ENCODE results near the gene PRR19.

Gene PRR19

DNA sequence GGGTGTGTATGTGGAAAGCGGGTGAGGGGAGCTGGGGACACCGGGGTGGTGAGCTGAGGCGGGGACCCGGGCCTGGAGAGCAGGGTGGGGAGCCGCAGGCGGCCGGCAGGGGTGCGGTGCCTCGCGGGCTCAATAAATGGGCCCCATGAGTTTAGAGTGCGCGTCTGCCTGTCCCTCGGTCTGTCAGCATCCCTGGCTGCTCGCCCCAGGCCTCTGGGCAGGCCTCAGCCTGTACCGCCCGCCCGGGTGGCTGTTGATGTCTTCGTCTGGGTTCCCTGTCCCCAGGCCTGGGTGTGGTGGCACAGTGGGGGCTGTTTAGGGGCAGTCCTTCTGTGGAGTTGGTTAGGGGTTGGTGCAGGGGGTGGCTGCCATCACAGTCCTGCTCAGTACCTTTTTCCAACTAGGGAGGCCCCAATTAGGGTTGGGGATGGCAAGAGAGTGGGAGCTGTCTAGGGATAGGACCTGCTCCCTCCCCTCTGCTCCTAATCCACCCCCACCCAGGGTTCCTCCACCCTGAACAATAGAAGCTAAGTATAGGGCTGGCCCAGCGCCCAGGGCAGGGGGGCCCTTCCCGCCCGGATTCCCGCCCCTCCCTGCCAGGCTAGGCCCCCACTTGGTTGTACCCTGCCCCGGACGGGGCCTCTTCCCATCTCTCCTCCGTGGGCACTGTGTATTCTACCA, 20.6 kb upstream of the PRR19 start:
- peak overlapping the region; percentile 87 for H4K91ac ChIP-seq (ENCODE audit: low read depth, low read length)
- H3K4me1 ChIP-seq (ENCODE audit: control insufficient read depth in 1 of 2, insufficient read depth in 2 of 2, low read length in 2 of 2), result peaks cover 44 to 54% of the 10 kb centered on the region in 2 experiments
- peak overlapping the region; percentile 91 for H3K27ac ChIP-seq (ENCODE audit: low read depth, low read length)
- peak overlapping the region; percentile 40 for H3K4me3 ChIP-seq (ENCODE audit: low read depth, low read length)
- DNase-seq, result no peak
- no CpG with 5 or more reads among the region's 25 CpGs for WGBS (ENCODE audit: extremely low coverage, insufficient coverage, insufficient read length)
- no peaks in the 10 kb centered on the region for H3K27me3 ChIP-seq (ENCODE audit: insufficient read depth, low read length)
- H3K36me3 ChIP-seq (ENCODE audit: control insufficient read depth in 1 of 2, insufficient read depth in 2 of 2, low read length in 2 of 2), result peaks cover 5 to 6% of the 10 kb centered on the region in 2 experiments
- H3K18ac ChIP-seq (ENCODE audit: low read length), result peak overlapping the region; percentile 89
- H2BK120ac ChIP-seq (ENCODE audit: insufficient read depth, low read length, poor library complexity), result peak overlapping the region; percentile 85
- peak overlapping the region; percentile 50 for H3K4ac ChIP-seq (ENCODE audit: low read depth, low read length)
- peaks cover 13% of the 10 kb centered on the region for H3K79me2 ChIP-seq (ENCODE audit: control insufficient read depth, insufficient read depth, low read length, poor library complexity)
- H3K4me2 ChIP-seq (ENCODE audit: low read length), result peak overlapping the region; percentile 94
- H4K12ac ChIP-seq (ENCODE audit: low read depth, low read length), result peak overlapping the region; percentile 49
- H3K9ac ChIP-seq (ENCODE audit: low read length), result peak overlapping the region; percentile 51
- H3K9me3 ChIP-seq (ENCODE audit: insufficient read depth, low read depth, low read length), result peaks cover 4% of the 10 kb centered on the region
- H3K14ac ChIP-seq (ENCODE audit: low read length), result peak overlapping the region; percentile 77
- peak overlapping the region; percentile 66 for H4K8ac ChIP-seq (ENCODE audit: low read depth, low read length)
- peak overlapping the region; percentile 48 for H2AFZ ChIP-seq (ENCODE audit: insufficient read depth, low read length, poor library complexity)
- H3K79me1 ChIP-seq (ENCODE audit: low read length), result peaks cover 34% of the 10 kb centered on the region
- H2AK5ac ChIP-seq (ENCODE audit: low read length), result peak overlapping the region; percentile 70
- no peak overlapping the region for H3K23ac ChIP-seq (ENCODE audit: low read length)
- H2BK12ac ChIP-seq (ENCODE audit: low read length), result peak overlapping the region; percentile 82
- peak overlapping the region; percentile 74 for H2BK5ac ChIP-seq (ENCODE audit: low read depth, low read length, poor library complexity)

DNA sequence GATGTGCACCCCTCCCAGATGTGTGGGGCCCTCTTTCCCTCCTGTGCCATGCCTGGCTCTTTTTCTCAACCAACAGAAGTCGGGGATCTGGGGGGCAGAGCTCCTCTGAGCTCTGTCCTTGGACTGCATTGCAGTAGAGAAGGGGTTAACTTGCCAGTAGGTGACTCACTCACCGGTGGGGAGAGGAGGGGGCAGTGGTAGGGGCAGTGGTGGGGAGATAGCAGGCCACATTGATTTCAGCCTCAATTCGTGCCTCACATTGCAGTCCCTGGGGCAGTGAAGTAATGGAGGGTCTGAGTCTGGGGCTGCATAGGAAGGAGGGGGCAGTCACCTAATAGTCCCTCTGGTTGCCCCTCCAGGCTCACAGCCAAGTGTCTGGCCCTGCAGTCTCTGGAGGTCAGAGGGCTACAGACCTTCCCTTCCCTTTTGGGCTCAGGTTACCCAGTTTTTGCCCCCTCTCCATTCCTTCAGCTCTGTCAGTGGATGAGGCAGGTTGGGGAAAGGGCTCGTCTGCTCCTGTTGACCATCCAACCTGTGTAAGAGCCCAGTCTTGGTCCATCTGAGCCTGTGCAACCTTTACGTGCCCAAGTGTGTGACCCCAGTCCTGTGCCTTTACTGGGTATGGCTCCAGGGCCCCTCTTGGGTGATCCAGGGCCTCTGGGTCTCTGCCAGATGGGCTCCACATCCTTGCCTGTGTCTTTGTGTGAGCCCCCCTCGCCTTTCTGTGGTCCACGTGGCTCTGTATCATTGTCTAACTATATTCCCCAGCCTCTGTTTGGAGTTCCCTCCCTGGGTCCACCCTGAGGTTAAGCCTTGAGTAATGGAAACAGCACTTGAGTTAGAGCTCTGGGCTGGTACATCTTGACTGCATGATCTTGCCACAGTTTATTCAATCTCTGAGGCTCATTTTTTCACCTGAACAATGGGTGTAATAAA, 19.8 kb upstream of the PRR19 start:
- Histone ChIP-seq H3K27ac (ENCODE audit: low read depth, low read length) (peak overlapping the region; percentile 91), H3K4me3 (ENCODE audit: low read depth, low read length) (no peak overlapping the region), H4K91ac (ENCODE audit: low read depth, low read length) (peak overlapping the region; percentile 87), H2AFZ (ENCODE audit: insufficient read depth, low read length, poor library complexity) (no peak overlapping the region), H3K36me3 (ENCODE audit: control insufficient read depth in 1 of 2, insufficient read depth in 2 of 2, low read length in 2 of 2) (peaks cover 8 to 10% of the 10 kb centered on the region in 2 experiments), H2AK5ac (ENCODE audit: low read length) (peak overlapping the region; percentile 70), H4K12ac (ENCODE audit: low read depth, low read length) (peak overlapping the region; percentile 49), H4K8ac (ENCODE audit: low read depth, low read length) (peak overlapping the region; percentile 66), H3K79me2 (ENCODE audit: control insufficient read depth, insufficient read depth, low read length, poor library complexity) (peaks cover 13% of the 10 kb centered on the region), H2BK5ac (ENCODE audit: low read depth, low read length, poor library complexity) (peak overlapping the region; percentile 74), H3K4me1 (ENCODE audit: control insufficient read depth in 1 of 2, insufficient read depth in 2 of 2, low read length in 2 of 2) (peaks cover 44 to 54% of the 10 kb centered on the region in 2 experiments), H2BK12ac (ENCODE audit: low read length) (peak overlapping the region; percentile 82), H3K14ac (ENCODE audit: low read length) (peak overlapping the region; percentile 77), H3K79me1 (ENCODE audit: low read length) (peaks cover 34% of the 10 kb centered on the region), H3K27me3 (ENCODE audit: insufficient read depth, low read length) (no peaks in the 10 kb centered on the region), H3K4ac (ENCODE audit: low read depth, low read length) (peak overlapping the region; percentile 50), H3K18ac (ENCODE audit: low read length) (peak overlapping the region; percentile 89), H3K9me3 (ENCODE audit: insufficient read depth, low read depth, low read length) (peaks cover 4% of the 10 kb centered on the region), H3K4me2 (ENCODE audit: low read length) (peak overlapping the region; percentile 94), H3K23ac (ENCODE audit: low read length) (no peak overlapping the region), H2BK120ac (ENCODE audit: insufficient read depth, low read length, poor library complexity) (peak overlapping the region; percentile 85), H3K9ac (ENCODE audit: low read length) (no peak overlapping the region)
- WGBS (ENCODE audit: extremely low coverage, insufficient coverage, insufficient read length), result no CpG with 5 or more reads among the region's 7 CpGs
- DNase-seq, result no peak

DNA sequence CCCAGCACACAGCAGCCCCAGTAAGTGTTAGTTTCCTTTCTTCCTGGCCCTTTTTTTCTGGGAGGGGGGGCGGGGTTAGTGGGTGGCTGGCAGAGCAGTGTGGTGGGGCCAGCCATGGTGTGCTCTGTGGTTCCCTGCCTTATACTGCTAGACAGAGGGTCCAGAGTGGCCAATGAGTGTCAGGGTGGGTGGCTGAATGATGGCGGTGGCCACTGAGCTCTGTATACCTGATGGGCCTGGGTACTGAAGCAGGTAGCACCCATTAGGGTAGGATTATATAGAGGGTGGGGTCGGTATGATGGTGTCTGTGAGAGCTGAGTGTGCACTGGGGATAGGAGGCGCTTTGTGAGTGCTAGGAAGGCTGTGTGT, 19.1 kb upstream of the PRR19 start:
- Histone ChIP-seq H3K79me1 (ENCODE audit: low read length) (peaks cover 34% of the 10 kb centered on the region), H2BK12ac (ENCODE audit: low read length) (peak overlapping the region; percentile 63), H4K8ac (ENCODE audit: low read depth, low read length) (no peak overlapping the region), H3K79me2 (ENCODE audit: control insufficient read depth, insufficient read depth, low read length, poor library complexity) (peaks cover 13% of the 10 kb centered on the region), H2BK120ac (ENCODE audit: insufficient read depth, low read length, poor library complexity) (peak overlapping the region; percentile 16), H4K91ac (ENCODE audit: low read depth, low read length) (peak overlapping the region; percentile 78), H3K4me1 (ENCODE audit: control insufficient read depth in 1 of 2, insufficient read depth in 2 of 2, low read length in 2 of 2) (peaks cover 42 to 51% of the 10 kb centered on the region in 2 experiments), H3K4ac (ENCODE audit: low read depth, low read length) (peak overlapping the region; percentile 41), H3K9ac (ENCODE audit: low read length) (no peak overlapping the region), H3K4me2 (ENCODE audit: low read length) (peak overlapping the region; percentile 96), H2AFZ (ENCODE audit: insufficient read depth, low read length, poor library complexity) (peak overlapping the region; percentile 1), H3K27me3 (ENCODE audit: insufficient read depth, low read length) (no peaks in the 10 kb centered on the region), H3K18ac (ENCODE audit: low read length) (peak overlapping the region; percentile 91), H3K27ac (ENCODE audit: low read depth, low read length) (peak overlapping the region; percentile 91), H2BK5ac (ENCODE audit: low read depth, low read length, poor library complexity) (peak overlapping the region; percentile 44), H3K14ac (ENCODE audit: low read length) (peak overlapping the region; percentile 80), H3K36me3 (ENCODE audit: control insufficient read depth in 1 of 2, insufficient read depth in 2 of 2, low read length in 2 of 2) (peaks cover 15 to 17% of the 10 kb centered on the region in 2 experiments), H4K12ac (ENCODE audit: low read depth, low read length) (peak overlapping the region; percentile 65), H3K4me3 (ENCODE audit: low read depth, low read length) (no peak overlapping the region), H3K9me3 (ENCODE audit: insufficient read depth, low read depth, low read length) (peaks cover 4% of the 10 kb centered on the region), H2AK5ac (ENCODE audit: low read length) (peak overlapping the region; percentile 9), H3K23ac (ENCODE audit: low read length) (no peak overlapping the region)
- WGBS (ENCODE audit: extremely low coverage, insufficient coverage, insufficient read length), result no CpG with 5 or more reads among the region's 4 CpGs
- DNase-seq, result no peak
